HEK293 (cell line): ENCODE results near the gene NANOS2.

Experiments used
- CTCF ChIA-PET: fragments of 350-600 bp; formaldehyde crosslinking; extraction: SDS; loops from one replicate; lab custom pipeline; 2021; ENCODE audit warnings: antibody characterized with exemption; lab: Yijun Ruan, JAX
- POLR2A ChIA-PET: fragments of 300-600 bp; formaldehyde crosslinking; extraction: SDS; loops from one replicate; lab custom pipeline; 2020; ENCODE audit warnings: antibody characterized with exemption, inconsistent platforms; lab: Yijun Ruan, JAX
- H3K27ac ChIP-seq: fragments of 200-500 bp; sonication (Bioruptor generic); 2 replicates; pipeline ENCODE4 v1.5.1; 2014; ENCODE audit warnings: low read depth, low read length, control low read depth, inconsistent platforms; ENCODE audit errors: extremely low read depth
- H3K36me3 ChIP-seq, 2 experiments: fragments of 200-500 bp in 1 of 2; sonication (Bioruptor generic) in 1 of 2; 1 replicate in 1 of 2; 2 replicates in 1 of 2; pipeline ENCODE4 v1.5.1; 2014 to 2017; ENCODE audit warnings: inconsistent platforms in 2 of 2, low read length in 2 of 2; ENCODE audit not compliant: control insufficient read depth in 2 of 2, insufficient read depth in 1 of 2
- H3K4me1 ChIP-seq: fragments of 200-500 bp; sonication (Bioruptor generic); 2 replicates; pipeline ENCODE4 v1.5.1; 2014; ENCODE audit warnings: mild to moderate bottlenecking, low read length, inconsistent platforms; ENCODE audit not compliant: control insufficient read depth, insufficient read depth
- H3K4me3 ChIP-seq: 2 replicates; pipeline ENCODE4 v1.5.1; 2011; ENCODE audit warnings: low read depth, mild to moderate bottlenecking, control low read depth, low read length, moderate library complexity
- H3K9me3 ChIP-seq: fragments of 200-500 bp; sonication (Bioruptor generic); 2 replicates; pipeline ENCODE4 v1.5.1; 2014; ENCODE audit warnings: low read depth, low read length, inconsistent platforms; ENCODE audit not compliant: control insufficient read depth, insufficient read depth
- GLIS2 ChIP-seq: fragments of 450-650 bp; formaldehyde crosslinking; IDR thresholded peaks from 2 replicates; pipeline ENCODE4 v1.5.1; 2016; ENCODE audit warnings: missing biosample characterization, missing genetic modification characterization
- KLF16 ChIP-seq: fragments of 450-650 bp; formaldehyde crosslinking; IDR thresholded peaks from 2 replicates; pipeline ENCODE4 v1.5.1; 2017; ENCODE audit warnings: missing biosample characterization, missing genetic modification characterization
- MEIS1 ChIP-seq: sonication (generic); formaldehyde crosslinking; IDR thresholded peaks from 2 replicates; pipeline ENCODE4 v1.8.1; 2022; ENCODE audit warnings: missing genetic modification reagents, mild to moderate bottlenecking, borderline replicate concordance
- REPIN1 ChIP-seq: fragments of 450-650 bp; formaldehyde crosslinking; IDR thresholded peaks from 2 replicates; pipeline ENCODE4 v1.5.1; 2017; ENCODE audit warnings: missing biosample characterization, missing genetic modification characterization, low read depth
- WT1 ChIP-seq: fragments of 450-650 bp; formaldehyde crosslinking; IDR thresholded peaks from 2 replicates; pipeline ENCODE4 v1.5.1; 2016; ENCODE audit warnings: missing biosample characterization, missing genetic modification characterization
- ZBTB1 ChIP-seq: fragments of 450-650 bp; formaldehyde crosslinking; IDR thresholded peaks from 2 replicates; pipeline ENCODE4 v1.5.1; 2016; ENCODE audit warnings: missing biosample characterization, missing genetic modification characterization
- ZBTB48 ChIP-seq: fragments of 450-650 bp; formaldehyde crosslinking; IDR thresholded peaks from 2 replicates; pipeline ENCODE4 v1.5.1; 2016; ENCODE audit warnings: missing biosample characterization, missing genetic modification characterization
- ZFP3 ChIP-seq: fragments of 450-650 bp; formaldehyde crosslinking; IDR thresholded peaks from 2 replicates; pipeline ENCODE4 v1.5.1; 2016; ENCODE audit warnings: low read depth, missing biosample characterization, missing genetic modification characterization
- ZNF148 ChIP-seq: fragments of 450-650 bp; formaldehyde crosslinking; IDR thresholded peaks from 2 replicates; pipeline ENCODE4 v1.5.0; 2017; ENCODE audit warnings: missing biosample characterization, missing genetic modification characterization, borderline replicate concordance
- ZNF169 ChIP-seq: fragments of 450-650 bp; formaldehyde crosslinking; IDR thresholded peaks from 2 replicates; pipeline ENCODE4 v1.5.1; 2016; ENCODE audit warnings: missing biosample characterization, missing genetic modification characterization
- ZNF19 ChIP-seq: fragments of 450-650 bp; formaldehyde crosslinking; IDR thresholded peaks from 2 replicates; pipeline ENCODE4; 2016; ENCODE audit warnings: missing biosample characterization, missing genetic modification characterization, low read depth
- ZNF223 ChIP-seq: fragments of 450-650 bp; formaldehyde crosslinking; IDR thresholded peaks from 2 replicates; pipeline ENCODE4 v1.5.1; 2016; ENCODE audit warnings: missing biosample characterization, missing genetic modification characterization
- ZNF266 ChIP-seq: fragments of 450-650 bp; formaldehyde crosslinking; IDR thresholded peaks from 2 replicates; pipeline ENCODE4 v1.5.1; 2016; ENCODE audit warnings: missing biosample characterization, missing genetic modification characterization, low read depth
- ZNF341 ChIP-seq: fragments of 450-650 bp; formaldehyde crosslinking; IDR thresholded peaks from 2 replicates; pipeline ENCODE4; 2016; ENCODE audit warnings: low read depth, missing biosample characterization, missing genetic modification characterization
- ZNF426 ChIP-seq: fragments of 450-650 bp; formaldehyde crosslinking; IDR thresholded peaks from 2 replicates; pipeline ENCODE4 v1.5.1; 2017; ENCODE audit warnings: missing biosample characterization, missing genetic modification characterization, mild to moderate bottlenecking, inconsistent platforms, moderate library complexity
- ZNF514 ChIP-seq: fragments of 450-650 bp; formaldehyde crosslinking; IDR thresholded peaks from 2 replicates; pipeline ENCODE4 v1.5.1; 2016; ENCODE audit warnings: missing biosample characterization, missing genetic modification characterization
- ZNF623 ChIP-seq: fragments of 450-650 bp; formaldehyde crosslinking; IDR thresholded peaks from 2 replicates; pipeline ENCODE4 v1.5.1; 2016; ENCODE audit warnings: missing biosample characterization, missing genetic modification characterization
- ZNF768 ChIP-seq: fragments of 450-650 bp; formaldehyde crosslinking; IDR thresholded peaks from 2 replicates; pipeline ENCODE4 v1.5.1; 2018; ENCODE audit warnings: missing biosample characterization, mild to moderate bottlenecking, missing genetic modification characterization
- ZNF776 ChIP-seq: fragments of 450-650 bp; formaldehyde crosslinking; IDR thresholded peaks from 2 replicates; pipeline ENCODE4 v1.5.0; 2017; ENCODE audit warnings: missing biosample characterization, missing genetic modification characterization, borderline replicate concordance
- TF ChIP-seq, protein P1 (sequence below): fragments of 450-650 bp; formaldehyde crosslinking; IDR thresholded peaks from 2 replicates; pipeline ENCODE4 v1.5.1; 2016; ENCODE audit warnings: missing biosample characterization, missing genetic modification characterization, borderline replicate concordance
- TF ChIP-seq, protein P2 (sequence below): fragments of 450-650 bp; formaldehyde crosslinking; IDR thresholded peaks from 2 replicates; pipeline ENCODE4 v1.5.1; 2016; ENCODE audit warnings: missing biosample characterization, missing genetic modification characterization
- TF ChIP-seq, protein P3 (sequence below): fragments of 450-650 bp; formaldehyde crosslinking; IDR thresholded peaks from 2 replicates; pipeline ENCODE4 v1.5.1; 2016; ENCODE audit warnings: missing biosample characterization, missing genetic modification characterization
- TF ChIP-seq, protein P4 (sequence below): fragments of 450-650 bp; formaldehyde crosslinking; IDR thresholded peaks from 2 replicates; pipeline ENCODE4 v1.5.1; 2016; ENCODE audit warnings: missing biosample characterization, missing genetic modification characterization

NANOS2 gene

GRCh38 chr19:45906221-45906620 is 8.4 kb downstream of the NANOS2 start:
- Histone ChIP-seq H3K4me3 (no peak overlapping the region), H3K9me3 (no peaks in the 10 kb centered on the region), H3K36me3 (no peaks in the 10 kb centered on the region), H3K27ac (no peak overlapping the region), H3K4me1 (peaks cover 8% of the 10 kb centered on the region; the same call in 1 of the 2 replicates)
- TF ChIP-seq ZNF223 (no peak), WT1 (no peak), MEIS1 (CRISPR knock-in tag) (no peak), KLF16 (tag by site-specific recombination) (no peak), ZFP3 (no peak)
- CTCF ChIA-PET, result no interaction called here
- POLR2A ChIA-PET, result no interaction called here

DNA sequence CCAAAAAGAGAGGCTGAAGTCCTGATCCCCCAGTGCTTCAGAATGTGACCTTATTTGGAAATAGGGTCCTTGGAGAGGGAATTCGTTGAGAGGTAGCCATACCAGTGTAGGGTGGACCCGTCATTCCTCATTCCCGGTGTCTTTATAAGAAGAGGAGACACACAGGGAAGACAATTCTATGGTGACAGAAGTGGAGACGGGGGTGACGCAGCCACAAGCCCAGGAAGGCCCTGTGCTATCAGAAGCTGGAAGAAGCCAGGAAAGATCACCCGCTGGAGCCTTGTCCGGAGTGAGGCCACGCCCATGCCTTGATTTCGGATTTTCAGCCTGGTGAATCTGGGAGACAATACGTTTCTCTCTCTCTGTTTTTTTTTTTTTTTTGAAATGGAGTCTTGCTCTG is 9.6 kb downstream of the NANOS2 start:
- H3K36me3 ChIP-seq, result peaks cover 2 to 10% of the 10 kb centered on the region in 2 experiments; a peak in 2 of 3 replicates
- ChIA-PET POLR2A (no interaction called here), CTCF (interaction anchor here (0.6 kb wide), 2 partner anchors 23 to 732 kb away, joined by 3 to 10 read pairs; no protein-coding TSS in a partner anchor)
- TF ChIP-seq, protein P1, sequence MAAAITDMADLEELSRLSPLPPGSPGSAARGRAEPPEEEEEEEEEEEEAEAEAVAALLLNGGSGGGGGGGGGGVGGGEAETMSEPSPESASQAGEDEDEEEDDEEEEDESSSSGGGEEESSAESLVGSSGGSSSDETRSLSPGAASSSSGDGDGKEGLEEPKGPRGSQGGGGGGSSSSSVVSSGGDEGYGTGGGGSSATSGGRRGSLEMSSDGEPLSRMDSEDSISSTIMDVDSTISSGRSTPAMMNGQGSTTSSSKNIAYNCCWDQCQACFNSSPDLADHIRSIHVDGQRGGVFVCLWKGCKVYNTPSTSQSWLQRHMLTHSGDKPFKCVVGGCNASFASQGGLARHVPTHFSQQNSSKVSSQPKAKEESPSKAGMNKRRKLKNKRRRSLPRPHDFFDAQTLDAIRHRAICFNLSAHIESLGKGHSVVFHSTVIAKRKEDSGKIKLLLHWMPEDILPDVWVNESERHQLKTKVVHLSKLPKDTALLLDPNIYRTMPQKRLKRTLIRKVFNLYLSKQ, result no peak
- no peak overlapping the region for H3K4me3 ChIP-seq
- no peak overlapping the region for H3K27ac ChIP-seq
- H3K9me3 ChIP-seq, result no peaks in the 10 kb centered on the region
- peaks cover 9% of the 10 kb centered on the region; the same call in 1 of the 2 replicates for H3K4me1 ChIP-seq

DNA sequence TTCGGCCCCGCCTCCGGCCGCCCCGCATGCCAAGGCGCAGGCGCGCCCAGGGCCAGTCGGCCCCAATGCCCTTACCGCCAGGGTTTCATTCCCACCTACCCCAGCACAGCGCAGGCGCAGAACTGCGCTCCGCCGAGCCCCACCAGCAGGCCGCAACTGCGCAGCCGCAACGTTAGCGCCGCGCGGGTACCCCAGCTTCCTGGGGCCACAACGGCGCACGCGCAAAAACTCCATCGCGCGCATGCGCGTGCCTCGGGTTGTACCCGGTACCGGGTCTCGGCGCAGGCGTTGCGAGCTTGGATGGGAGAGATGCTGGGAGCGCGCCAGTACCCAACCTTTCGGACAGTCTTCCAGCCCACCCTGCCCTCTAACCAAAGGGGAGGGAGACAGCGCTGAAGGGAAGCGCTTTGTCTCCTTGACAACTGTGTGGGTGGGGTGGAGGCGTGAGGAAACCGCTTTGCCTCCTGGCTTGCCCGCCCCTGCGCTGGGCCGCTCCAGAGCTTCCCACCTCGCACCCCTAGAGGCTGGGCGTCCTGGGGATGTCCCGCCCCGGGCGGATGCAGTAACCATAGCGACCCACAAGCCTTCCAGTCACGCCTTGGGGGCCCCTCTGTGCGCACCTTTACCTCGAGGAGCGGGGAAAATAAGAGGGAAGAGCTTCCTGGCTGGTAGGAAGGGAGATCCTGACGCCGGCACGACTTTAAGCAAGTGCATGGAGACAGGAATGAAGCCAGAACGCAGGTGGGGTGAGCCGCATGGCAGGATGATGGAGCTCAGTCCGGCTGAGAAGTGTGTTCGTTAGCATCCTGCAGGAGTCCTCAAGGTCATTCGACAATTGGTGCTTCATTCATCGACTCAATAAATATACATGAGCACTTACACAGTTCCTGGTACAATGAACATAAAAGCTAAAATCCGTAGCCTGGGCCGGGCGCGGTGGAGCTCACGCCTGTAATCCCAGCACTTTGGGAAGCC is 11.6 kb downstream of the NANOS2 start:
- POLR2A ChIA-PET, result interaction anchor here (0.5 to 3.4 kb wide), 24 partner anchors 8 to 811 kb away, joined by 3 to 46 read pairs (median 4); partner anchors contain the start of genes CCDC61, FBXO46, FOXA3 and IRF2BP1
- Histone ChIP-seq H3K36me3 (peaks cover 20 to 29% of the 10 kb centered on the region in 2 experiments; a peak in 2 of 3 replicates), H3K27ac (peak overlapping the region; percentile 63), H3K4me1 (peaks cover 9% of the 10 kb centered on the region; the same call in 1 of the 2 replicates), H3K4me3 (peak overlapping the region; percentile 75), H3K9me3 (no peaks in the 10 kb centered on the region)
- CTCF ChIA-PET, result interaction anchor here (0.6 to 3.4 kb wide), 17 partner anchors 9 to 714 kb away, joined by 3 to 25 read pairs (median 4); partner anchors contain the start of genes FOXA3, IRF2BP1 and SIX5
- TF ChIP-seq ZNF426 (tag by site-specific recombination) (no peak), ZNF19 (tag by site-specific recombination) (no peak), ZNF768 (tag by site-specific recombination) (no peak), ZNF341 (tag by site-specific recombination) (peak; percentile 90), ZNF169 (tag by site-specific recombination) (no peak), ZNF514 (tag by site-specific recombination) (no peak), ZNF776 (tag by site-specific recombination) (no peak), ZNF266 (no peak), ZBTB1 (tag by site-specific recombination) (no peak), REPIN1 (tag by site-specific recombination) (no peak), ZNF148 (no peak), GLIS2 (tag by site-specific recombination) (peak; percentile 81), ZNF623 (tag by site-specific recombination) (no peak), ZBTB48 (0 out of 2 replicates have a peak, but pooled peaks have one; percentile 2)
- TF ChIP-seq, protein P2, sequence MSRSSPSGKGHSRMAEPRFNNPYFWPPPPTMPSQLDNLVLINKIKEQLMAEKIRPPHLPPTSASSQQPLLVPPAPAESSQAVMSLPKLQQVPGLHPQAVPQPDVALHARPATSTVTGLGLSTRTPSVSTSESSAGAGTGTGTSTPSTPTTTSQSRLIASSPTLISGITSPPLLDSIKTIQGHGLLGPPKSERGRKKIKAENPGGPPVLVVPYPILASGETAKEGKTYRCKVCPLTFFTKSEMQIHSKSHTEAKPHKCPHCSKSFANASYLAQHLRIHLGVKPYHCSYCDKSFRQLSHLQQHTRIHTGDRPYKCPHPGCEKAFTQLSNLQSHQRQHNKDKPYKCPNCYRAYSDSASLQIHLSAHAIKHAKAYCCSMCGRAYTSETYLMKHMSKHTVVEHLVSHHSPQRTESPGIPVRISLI (tag by site-specific recombination), result no peak
- TF ChIP-seq, protein P3, sequence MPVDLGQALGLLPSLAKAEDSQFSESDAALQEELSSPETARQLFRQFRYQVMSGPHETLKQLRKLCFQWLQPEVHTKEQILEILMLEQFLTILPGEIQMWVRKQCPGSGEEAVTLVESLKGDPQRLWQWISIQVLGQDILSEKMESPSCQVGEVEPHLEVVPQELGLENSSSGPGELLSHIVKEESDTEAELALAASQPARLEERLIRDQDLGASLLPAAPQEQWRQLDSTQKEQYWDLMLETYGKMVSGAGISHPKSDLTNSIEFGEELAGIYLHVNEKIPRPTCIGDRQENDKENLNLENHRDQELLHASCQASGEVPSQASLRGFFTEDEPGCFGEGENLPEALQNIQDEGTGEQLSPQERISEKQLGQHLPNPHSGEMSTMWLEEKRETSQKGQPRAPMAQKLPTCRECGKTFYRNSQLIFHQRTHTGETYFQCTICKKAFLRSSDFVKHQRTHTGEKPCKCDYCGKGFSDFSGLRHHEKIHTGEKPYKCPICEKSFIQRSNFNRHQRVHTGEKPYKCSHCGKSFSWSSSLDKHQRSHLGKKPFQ (tag by site-specific recombination), result no peak
- TF ChIP-seq, protein P4, sequence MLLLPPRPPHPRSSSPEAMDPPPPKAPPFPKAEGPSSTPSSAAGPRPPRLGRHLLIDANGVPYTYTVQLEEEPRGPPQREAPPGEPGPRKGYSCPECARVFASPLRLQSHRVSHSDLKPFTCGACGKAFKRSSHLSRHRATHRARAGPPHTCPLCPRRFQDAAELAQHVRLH (tag by site-specific recombination), result peak; percentile 75
